22Rv1 (cell line): ENCODE results near the gene ALG2.

Experiments used
- H3K27ac ChIP-seq: fragments of 450-650 bp; 2 replicates; pipeline ENCODE4 v1.5.1; 2017
- ZFX ChIP-seq: fragments of 450-650 bp; IDR thresholded peaks from 2 replicates; pipeline ENCODE4 v1.6.1; 2017; ENCODE audit warnings: antibody characterized with exemption, borderline replicate concordance
- TF ChIP-seq, protein P1 (sequence below): fragments of 450-650 bp; IDR thresholded peaks from 2 replicates; pipeline ENCODE4 v1.5.1; 2017; ENCODE audit warnings: mild to moderate bottlenecking

Gene ALG2

DNA sequence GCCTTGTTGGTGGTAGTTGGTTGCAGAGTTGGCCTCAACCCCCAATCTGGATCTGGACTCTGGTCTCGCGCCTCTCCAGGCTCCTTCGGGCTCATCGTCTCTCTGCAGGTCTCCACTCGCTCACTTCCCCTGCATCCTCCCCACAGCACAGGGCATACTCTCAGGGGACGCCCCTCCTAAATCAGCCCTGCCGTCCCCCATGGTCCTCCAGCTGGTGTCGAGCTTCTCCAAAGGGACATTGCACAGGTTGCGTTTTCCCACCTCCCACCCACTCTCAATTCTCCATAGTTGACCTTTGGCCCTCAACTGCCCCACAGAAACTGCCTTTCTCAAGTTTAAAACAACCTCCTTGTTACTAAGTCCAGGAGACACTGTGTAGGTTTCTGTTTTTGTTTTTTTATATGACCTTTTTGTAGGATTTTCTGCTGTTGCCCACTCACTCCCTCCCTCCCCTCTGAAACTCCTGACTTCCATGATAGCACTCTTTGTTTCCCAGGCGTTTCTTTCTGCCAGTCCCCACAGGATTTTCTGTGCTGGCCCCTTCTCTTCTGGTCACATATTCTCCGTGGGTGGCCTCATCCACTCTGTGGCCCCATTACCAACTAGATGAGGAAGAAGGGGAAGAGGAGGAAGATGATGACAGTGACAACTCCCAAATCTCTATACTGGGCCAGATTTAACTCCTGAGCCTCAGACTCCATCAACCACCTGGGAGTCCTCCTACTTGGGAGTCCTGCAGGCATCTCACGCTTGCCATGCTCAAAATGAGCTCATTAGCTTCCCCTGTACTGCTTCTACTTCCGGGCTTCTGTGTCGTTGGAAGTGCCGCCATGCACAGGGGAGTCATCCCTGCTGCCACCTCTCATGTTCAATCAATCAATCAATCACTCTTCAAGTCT lies 50.3 kb downstream of the ALG2 start:
- TF ChIP-seq, protein P1, sequence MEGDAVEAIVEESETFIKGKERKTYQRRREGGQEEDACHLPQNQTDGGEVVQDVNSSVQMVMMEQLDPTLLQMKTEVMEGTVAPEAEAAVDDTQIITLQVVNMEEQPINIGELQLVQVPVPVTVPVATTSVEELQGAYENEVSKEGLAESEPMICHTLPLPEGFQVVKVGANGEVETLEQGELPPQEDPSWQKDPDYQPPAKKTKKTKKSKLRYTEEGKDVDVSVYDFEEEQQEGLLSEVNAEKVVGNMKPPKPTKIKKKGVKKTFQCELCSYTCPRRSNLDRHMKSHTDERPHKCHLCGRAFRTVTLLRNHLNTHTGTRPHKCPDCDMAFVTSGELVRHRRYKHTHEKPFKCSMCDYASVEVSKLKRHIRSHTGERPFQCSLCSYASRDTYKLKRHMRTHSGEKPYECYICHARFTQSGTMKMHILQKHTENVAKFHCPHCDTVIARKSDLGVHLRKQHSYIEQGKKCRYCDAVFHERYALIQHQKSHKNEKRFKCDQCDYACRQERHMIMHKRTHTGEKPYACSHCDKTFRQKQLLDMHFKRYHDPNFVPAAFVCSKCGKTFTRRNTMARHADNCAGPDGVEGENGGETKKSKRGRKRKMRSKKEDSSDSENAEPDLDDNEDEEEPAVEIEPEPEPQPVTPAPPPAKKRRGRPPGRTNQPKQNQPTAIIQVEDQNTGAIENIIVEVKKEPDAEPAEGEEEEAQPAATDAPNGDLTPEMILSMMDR, result no peak
- no peak for TF ChIP-seq ZFX
- H3K27ac ChIP-seq, result no peak overlapping the region

DNA sequence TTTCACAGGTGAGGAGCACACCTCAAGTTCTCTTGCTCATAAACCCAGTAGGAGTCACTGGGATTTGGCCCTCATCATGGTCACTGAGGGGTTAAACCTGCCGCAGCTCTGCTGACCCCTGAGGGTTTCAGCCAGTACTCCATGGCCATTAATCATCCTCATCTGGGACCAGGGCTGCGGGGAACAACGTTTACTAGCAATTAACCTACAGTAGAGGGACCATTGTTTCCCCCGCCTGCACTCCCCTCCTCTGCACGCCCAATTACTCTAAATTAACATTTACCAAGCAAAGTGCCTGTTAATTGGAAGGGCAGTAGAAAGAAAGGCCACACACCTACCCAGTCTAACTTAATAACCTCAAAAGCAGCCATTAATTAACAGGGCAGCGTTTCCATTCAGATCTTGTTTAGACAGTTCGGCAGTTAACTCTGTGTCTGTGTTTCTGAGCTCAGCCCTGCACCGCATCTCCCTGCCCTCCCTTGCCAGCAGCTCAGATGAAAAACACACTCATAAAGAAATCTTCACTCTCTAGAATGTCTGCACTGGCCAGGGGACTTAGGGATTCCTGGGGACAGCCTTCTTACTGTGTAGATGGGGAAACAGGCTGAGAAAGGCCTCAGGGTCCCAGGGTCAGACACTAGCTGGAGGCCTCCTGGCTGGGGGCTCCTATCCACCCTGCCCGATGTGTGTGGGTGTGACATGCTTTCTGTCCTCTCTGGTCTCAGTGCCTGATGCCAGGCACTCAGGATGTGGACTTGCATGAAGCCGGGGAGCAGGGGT lies 51.6 kb downstream of the ALG2 start:
- TF ChIP-seq, protein P1, result no peak
- no peak for TF ChIP-seq ZFX
- no peak overlapping the region for H3K27ac ChIP-seq

DNA sequence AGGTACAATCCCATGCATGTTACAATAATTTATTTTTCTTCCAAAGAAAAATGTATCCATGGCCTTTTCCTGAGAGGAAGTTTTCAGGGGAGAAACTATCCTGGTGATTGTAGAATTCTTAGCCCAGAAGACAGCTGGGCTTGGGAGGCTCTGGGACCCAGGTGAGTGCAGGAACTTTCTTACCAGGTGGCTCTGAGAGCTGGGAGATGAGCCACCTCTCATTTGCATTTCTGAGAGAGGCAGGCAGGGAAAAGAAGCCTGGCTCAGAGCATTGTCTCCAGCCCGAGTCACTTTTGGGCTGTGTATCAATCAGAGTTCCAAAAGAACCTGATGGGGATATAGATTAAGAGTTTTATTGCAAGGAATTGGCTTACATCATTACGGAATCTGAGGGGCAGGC lies 52.7 kb downstream of the ALG2 start:
- no peak for TF ChIP-seq ZFX
- TF ChIP-seq, protein P1, result no peak
- H3K27ac ChIP-seq, result no peak overlapping the region

DNA sequence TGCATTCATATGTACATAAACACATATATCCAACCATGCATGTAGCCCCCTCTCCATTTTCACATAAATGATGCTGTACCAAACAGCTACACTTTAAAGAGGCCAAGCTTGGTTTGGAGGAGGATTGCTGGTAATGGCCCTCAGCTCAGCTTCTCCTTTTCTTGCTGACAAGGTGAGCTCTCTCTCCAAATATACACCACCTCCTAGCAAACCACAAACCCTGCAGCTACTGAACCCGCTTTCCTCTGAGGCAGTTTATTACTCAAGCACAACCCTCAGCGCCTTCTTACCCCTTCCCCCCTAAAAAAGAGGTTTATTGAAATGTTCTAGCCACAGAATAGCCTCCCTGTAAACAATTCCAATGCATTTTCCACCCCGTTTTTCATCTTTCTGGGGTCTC lies 54.0 kb downstream of the ALG2 start:
- H3K27ac ChIP-seq, result no peak overlapping the region
- TF ChIP-seq, protein P1, result no peak
- TF ChIP-seq ZFX, result no peak

DNA sequence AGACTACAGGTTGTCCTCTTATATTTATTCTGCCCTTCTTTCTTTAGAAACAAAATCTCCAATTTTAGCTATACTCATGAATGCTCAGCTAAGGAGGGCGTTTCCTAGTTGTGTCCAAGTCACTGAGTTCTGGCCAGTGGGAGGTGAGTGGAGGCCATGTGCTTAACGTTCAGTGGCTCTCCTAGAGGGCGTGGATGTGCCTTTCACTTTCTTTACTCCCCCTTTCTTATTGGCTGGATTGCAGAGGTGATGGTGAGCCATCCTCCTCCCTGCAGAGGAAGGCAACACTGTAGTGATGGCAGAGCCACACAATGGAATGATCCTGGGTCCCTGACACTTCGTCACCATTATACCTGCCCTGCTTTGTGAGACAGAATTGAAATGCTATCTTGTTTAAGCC lies 54.6 kb downstream of the ALG2 start:
- TF ChIP-seq ZFX, result no peak
- TF ChIP-seq, protein P1, result no peak
- H3K27ac ChIP-seq, result no peak overlapping the region
